ENCODE results near the gene SUCLA2. TPM values are rescaled to one million over a fixed set of nuclear protein-coding genes. Genes with fewer than 3 reads are reported as not detected.

SUCLA2 gene
- total RNA-seq = 25.8 TPM
- 10 to 100 TPM; 14.0 to 24.0 (median 17.1) TPM for polyA plus RNA-seq

DNA sequence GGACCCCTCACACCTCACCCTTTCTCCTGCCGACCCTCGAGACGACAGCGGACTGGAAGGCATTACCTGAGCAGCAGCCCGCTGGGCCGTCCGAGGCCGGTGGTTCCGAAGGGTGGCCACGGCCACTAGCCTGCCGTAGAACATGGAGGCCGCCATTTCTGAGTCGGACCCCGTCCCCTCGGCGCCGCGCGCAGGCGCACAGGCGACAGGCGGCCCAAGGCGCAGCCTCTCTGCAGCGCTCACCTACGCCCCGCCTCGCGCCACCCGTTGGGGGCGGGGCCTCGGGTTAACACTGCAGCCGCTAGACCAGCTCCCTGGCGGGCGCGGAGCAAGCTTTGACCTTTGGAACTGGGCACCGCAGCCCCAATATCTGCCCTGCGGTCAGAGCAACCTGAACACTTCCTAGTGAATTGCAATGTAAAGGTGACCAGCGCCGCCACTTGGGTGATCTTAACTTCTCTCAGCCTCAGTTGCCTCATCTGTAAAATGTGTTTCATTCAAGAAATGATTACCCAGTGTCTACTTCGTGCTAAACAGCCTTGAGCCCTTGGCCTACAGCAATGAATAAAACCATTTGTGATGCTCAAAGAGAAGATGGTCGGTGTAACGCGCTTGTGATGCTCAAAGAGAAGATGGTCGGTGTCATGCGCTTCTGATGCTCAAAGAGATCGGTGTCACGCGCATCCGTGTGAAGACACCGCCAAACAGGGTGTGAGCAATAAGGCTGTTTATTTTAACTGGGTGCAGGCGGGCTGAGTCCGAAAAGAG, at the start of gene SUCLA2:
Gene SUCLA2, minus strand, starts transcription at position 160 of the 768 bp plus-strand sequence. Its CDS starts 4 bp downstream, at position 156.
- peak within 1 kb of the TSS; percentile 90 for H3K4me3 ChIP-seq (ENCODE audit: low read depth, low read length)
- no peaks in the 10 kb centered on the region for H3K27me3 Mint-ChIP-seq
- peak within 1 kb of the TSS; percentile 76 to 96 (median 95) for H3K27ac Mint-ChIP-seq

DNA sequence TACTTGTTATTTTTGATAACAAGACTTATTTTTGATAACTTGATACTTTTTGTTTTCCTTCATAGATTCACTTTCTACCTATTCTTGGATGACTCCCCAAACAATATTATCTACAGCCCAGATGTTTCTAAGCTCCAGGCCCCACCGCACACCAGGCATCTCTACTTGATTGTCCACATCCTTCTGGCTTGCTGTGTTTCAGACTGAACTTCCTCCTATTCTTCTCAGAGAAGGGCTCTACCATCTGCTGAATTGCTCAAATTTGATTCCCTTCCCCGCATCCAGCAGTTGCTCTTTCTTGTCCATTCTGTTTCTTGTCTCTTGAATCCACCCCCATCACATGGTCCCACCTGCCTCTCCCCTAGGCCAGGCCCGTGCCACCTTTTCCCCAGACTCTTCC, 49.5 kb upstream of the SUCLA2 start:
- no peaks in the 10 kb centered on the region for H3K27me3 ChIP-seq (ENCODE audit: control insufficient read depth, insufficient read depth, low read length)
- H3K36me3 ChIP-seq (ENCODE audit: control insufficient read depth, insufficient read depth, low read length) = peaks cover 35% of the 10 kb centered on the region
- H3K27ac ChIP-seq (ENCODE audit: insufficient read depth, low read length, poor library complexity, severe bottlenecking) = no peak overlapping the region
- peaks cover 0 to 8% (median 3%) of the 10 kb centered on the region in 4 donors for H3K4me1 Mint-ChIP-seq
- H3K9me3 ChIP-seq (ENCODE audit: control insufficient read depth in 2 of 2, low read length in 2 of 2) = no peaks in the 10 kb centered on the region
- no peaks in the 10 kb centered on the region for H3K27me3 Mint-ChIP-seq
- DNase-seq = no peak
- no peak overlapping the region for H3K4me3 ChIP-seq (ENCODE audit: low read depth, low read length)
- H3K4me3 Mint-ChIP-seq = no peak overlapping the region
- H3K27ac Mint-ChIP-seq = no peak overlapping the region
- H3K4me1 ChIP-seq (ENCODE audit: control insufficient read depth, insufficient read depth, low read length, poor library complexity, severe bottlenecking) = no peaks in the 10 kb centered on the region
- H3K9me3 Mint-ChIP-seq = no peaks in the 10 kb centered on the region
- no peak for ATAC-seq (ENCODE audit: low read depth in 2 of 2)
- H3K36me3 Mint-ChIP-seq = peaks cover 32% of the 10 kb centered on the region

More for the DNA sequence above, at the start of gene SUCLA2:
- H3K36me3 Mint-ChIP-seq = peaks cover 7% of the 10 kb centered on the region
- peaks cover 0 to 1% (median 0%) of the 10 kb centered on the region in 7 donors for H3K9me3 Mint-ChIP-seq
- Histone ChIP-seq H3K9me3 (ENCODE audit: control insufficient read depth in 2 of 2, low read length in 2 of 2) (no peaks in the 10 kb centered on the region), H3K27ac (ENCODE audit: insufficient read depth, low read length, poor library complexity, severe bottlenecking) (peak within 1 kb of the TSS; percentile 66), H3K4me1 (ENCODE audit: control insufficient read depth, insufficient read depth, low read length, poor library complexity, severe bottlenecking) (peaks cover 21% of the 10 kb centered on the region), H3K27me3 (ENCODE audit: control insufficient read depth, insufficient read depth, low read length) (no peaks in the 10 kb centered on the region), H3K36me3 (ENCODE audit: control insufficient read depth, insufficient read depth, low read length) (peaks cover 5% of the 10 kb centered on the region)
- H3K4me1 Mint-ChIP-seq = peaks cover 19 to 42% (median 29%) of the 10 kb centered on the region in 4 donors
- H3K4me3 Mint-ChIP-seq = peak within 1 kb of the TSS; percentile 96 to 100 (median 98)
- ATAC-seq (ENCODE audit: low read depth in 2 of 2) (peak; percentile 98 to 99), DNase-seq (peak; percentile 82 to 93 (median 88))

DNA sequence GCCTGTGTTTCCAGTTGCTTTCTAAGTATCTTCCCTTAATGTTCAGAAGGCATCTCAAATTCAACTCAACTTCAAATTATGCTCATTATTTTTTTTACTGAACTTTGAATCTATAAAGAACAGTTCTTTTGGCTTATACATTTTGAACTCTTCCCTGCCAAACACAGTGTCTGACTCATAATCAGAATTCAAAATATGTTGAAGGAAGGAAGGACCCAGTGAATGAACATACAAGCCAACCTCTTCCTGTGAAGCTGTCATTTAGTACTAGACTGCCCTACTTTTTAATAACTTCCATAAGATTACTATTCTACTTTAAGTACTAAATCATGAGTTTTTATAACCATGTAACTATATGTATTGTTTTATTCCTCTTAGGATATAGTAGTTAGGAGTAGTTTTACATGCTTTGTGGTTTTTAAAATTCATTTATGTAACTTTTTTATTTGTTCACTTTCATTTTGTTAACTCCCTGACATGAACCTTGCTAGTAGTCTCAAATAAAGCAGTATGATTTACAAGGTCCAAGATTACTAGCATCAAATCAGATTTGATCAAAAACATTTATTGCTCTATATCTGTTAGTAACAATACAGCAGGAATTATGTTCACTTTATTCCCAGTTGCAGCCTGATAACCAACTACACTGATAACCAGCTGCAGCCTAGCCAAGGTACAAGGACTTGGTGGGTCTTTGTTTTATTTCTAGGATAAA, 42.9 kb upstream of the SUCLA2 start:
- peaks cover 11% of the 10 kb centered on the region for H3K36me3 ChIP-seq (ENCODE audit: control insufficient read depth, insufficient read depth, low read length)
- peaks cover 12% of the 10 kb centered on the region for H3K36me3 Mint-ChIP-seq

DNA sequence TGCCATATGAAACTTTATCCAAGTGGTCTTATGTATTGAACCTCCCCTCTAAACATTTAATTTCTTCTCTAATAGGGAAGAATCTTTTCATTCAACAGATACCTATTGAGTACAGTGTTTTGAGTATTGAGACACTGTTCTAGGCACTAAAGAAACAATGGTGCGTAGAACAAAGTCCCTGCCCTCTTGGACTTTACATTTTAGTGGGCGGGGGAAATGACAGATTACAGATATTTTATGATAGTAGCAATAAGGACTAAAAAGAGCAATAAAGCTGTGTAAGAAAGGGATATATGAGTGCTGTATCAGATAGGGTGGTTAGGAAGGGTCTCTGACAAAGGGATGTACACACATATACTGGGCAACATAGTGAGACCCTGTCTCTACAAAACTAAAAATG, 41.8 kb upstream of the SUCLA2 start:
- Histone ChIP-seq H3K9me3 (ENCODE audit: control insufficient read depth in 2 of 2, low read length in 2 of 2) (no peaks in the 10 kb centered on the region), H3K4me3 (ENCODE audit: low read depth, low read length) (peak overlapping the region; percentile 51), H3K27me3 (ENCODE audit: control insufficient read depth, insufficient read depth, low read length) (no peaks in the 10 kb centered on the region), H3K27ac (ENCODE audit: insufficient read depth, low read length, poor library complexity, severe bottlenecking) (peak overlapping the region; percentile 44), H3K4me1 (ENCODE audit: control insufficient read depth, insufficient read depth, low read length, poor library complexity, severe bottlenecking) (peaks cover 17% of the 10 kb centered on the region), H3K36me3 (ENCODE audit: control insufficient read depth, insufficient read depth, low read length) (peaks cover 6% of the 10 kb centered on the region)
- Mint-ChIP-seq H3K9me3 (no peaks in the 10 kb centered on the region), H3K4me1 (peaks cover 16 to 44% (median 27%) of the 10 kb centered on the region in 4 donors), H3K4me3 (peak overlapping the region in 2 of 4 donors; percentile 49 to 73), H3K36me3 (peaks cover 9% of the 10 kb centered on the region), H3K27me3 (no peaks in the 10 kb centered on the region), H3K27ac (peak overlapping the region; percentile 39 to 89 (median 75))
- DNase-seq (no peak), ATAC-seq (ENCODE audit: low read depth in 2 of 2) (no peak)

More for the DNA sequence above, 42.9 kb upstream of the SUCLA2 start:
- Histone ChIP-seq H3K4me3 (ENCODE audit: low read depth, low read length) (peak overlapping the region; percentile 51), H3K9me3 (ENCODE audit: control insufficient read depth in 2 of 2, low read length in 2 of 2) (no peaks in the 10 kb centered on the region), H3K4me1 (ENCODE audit: control insufficient read depth, insufficient read depth, low read length, poor library complexity, severe bottlenecking) (peaks cover 8% of the 10 kb centered on the region), H3K27ac (ENCODE audit: insufficient read depth, low read length, poor library complexity, severe bottlenecking) (peak overlapping the region; percentile 58), H3K27me3 (ENCODE audit: control insufficient read depth, insufficient read depth, low read length) (no peaks in the 10 kb centered on the region)
- Mint-ChIP-seq H3K27me3 (no peaks in the 10 kb centered on the region), H3K9me3 (no peaks in the 10 kb centered on the region), H3K4me3 (peak overlapping the region; percentile 3 to 66 (median 55)), H3K4me1 (peaks cover 16 to 33% (median 19%) of the 10 kb centered on the region in 4 donors), H3K27ac (peak overlapping the region; percentile 70 to 89 (median 80))
- ATAC-seq (ENCODE audit: low read depth in 2 of 2) (peak; percentile 69 to 84), DNase-seq (peak in 2 of 3 donors; percentile 8 to 72)

DNA sequence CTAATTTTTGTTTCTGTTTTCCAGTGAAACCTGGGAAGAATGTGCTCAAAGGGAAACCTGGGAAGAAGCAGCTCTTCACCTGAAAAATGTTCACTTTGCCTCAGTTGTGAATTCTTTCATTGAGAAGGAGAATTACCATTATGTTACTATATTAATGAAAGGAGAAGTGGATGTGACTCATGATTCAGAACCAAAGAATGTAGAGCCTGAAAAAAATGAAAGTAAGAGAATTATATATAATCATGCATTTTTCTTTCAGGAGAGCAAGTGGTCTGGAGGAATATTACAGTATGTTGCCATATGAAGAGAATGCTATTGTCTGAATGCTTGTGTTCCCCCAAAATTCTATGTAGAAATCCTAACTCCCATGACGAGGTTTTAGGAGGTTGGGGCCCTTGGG, 39.8 kb upstream of the SUCLA2 start:
- Histone ChIP-seq H3K36me3 (ENCODE audit: control insufficient read depth, insufficient read depth, low read length) (peaks cover 5% of the 10 kb centered on the region), H3K4me1 (ENCODE audit: control insufficient read depth, insufficient read depth, low read length, poor library complexity, severe bottlenecking) (peaks cover 25% of the 10 kb centered on the region), H3K9me3 (ENCODE audit: control insufficient read depth in 2 of 2, low read length in 2 of 2) (no peaks in the 10 kb centered on the region), H3K27me3 (ENCODE audit: control insufficient read depth, insufficient read depth, low read length) (no peaks in the 10 kb centered on the region), H3K27ac (ENCODE audit: insufficient read depth, low read length, poor library complexity, severe bottlenecking) (no peak overlapping the region), H3K4me3 (ENCODE audit: low read depth, low read length) (no peak overlapping the region)
- Mint-ChIP-seq H3K4me3 (no peak overlapping the region), H3K9me3 (no peaks in the 10 kb centered on the region), H3K36me3 (peaks cover 9% of the 10 kb centered on the region), H3K27ac (peak overlapping the region in 1 of 3 donors; percentile 72), H3K4me1 (peaks cover 21 to 59% (median 36%) of the 10 kb centered on the region in 4 donors), H3K27me3 (no peaks in the 10 kb centered on the region)
- no peak for DNase-seq
- no peak for ATAC-seq (ENCODE audit: low read depth in 2 of 2)

DNA sequence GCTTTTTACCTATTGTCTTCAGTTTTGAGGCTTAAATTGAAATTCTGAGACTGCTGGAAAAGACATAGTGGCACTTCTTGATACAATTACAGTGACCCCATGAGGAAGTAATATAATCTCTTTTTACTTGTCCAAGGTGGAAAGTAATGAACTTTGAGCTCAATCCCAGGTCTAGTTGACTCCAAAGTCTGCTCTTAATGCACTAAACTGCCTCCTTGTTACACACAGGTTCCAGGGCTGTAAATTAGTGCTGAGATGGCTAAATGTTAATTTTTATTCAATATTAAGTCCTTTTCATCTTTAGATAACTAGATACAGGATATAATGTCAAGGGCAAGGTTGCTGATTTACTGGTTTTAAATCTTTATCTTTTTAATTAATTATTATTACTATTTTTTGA, 39.0 kb upstream of the SUCLA2 start:
- H3K27me3 Mint-ChIP-seq = no peaks in the 10 kb centered on the region
- H3K27ac ChIP-seq (ENCODE audit: insufficient read depth, low read length, poor library complexity, severe bottlenecking) = no peak overlapping the region
- peaks cover 5% of the 10 kb centered on the region for H3K36me3 ChIP-seq (ENCODE audit: control insufficient read depth, insufficient read depth, low read length)
- no peaks in the 10 kb centered on the region for H3K9me3 Mint-ChIP-seq
- ATAC-seq (ENCODE audit: low read depth in 2 of 2) = no peak
- H3K4me1 ChIP-seq (ENCODE audit: control insufficient read depth, insufficient read depth, low read length, poor library complexity, severe bottlenecking) = peaks cover 25% of the 10 kb centered on the region
- peak overlapping the region in 2 of 3 donors; percentile 48 to 55 for H3K27ac Mint-ChIP-seq
- no peaks in the 10 kb centered on the region for H3K9me3 ChIP-seq (ENCODE audit: control insufficient read depth in 2 of 2, low read length in 2 of 2)
- peaks cover 10% of the 10 kb centered on the region for H3K36me3 Mint-ChIP-seq
- no peak overlapping the region for H3K4me3 ChIP-seq (ENCODE audit: low read depth, low read length)
- H3K4me1 Mint-ChIP-seq = peaks cover 21 to 60% (median 36%) of the 10 kb centered on the region in 4 donors
- H3K4me3 Mint-ChIP-seq = peak overlapping the region in 2 of 4 donors; percentile 21 to 81
- no peak for DNase-seq
- H3K27me3 ChIP-seq (ENCODE audit: control insufficient read depth, insufficient read depth, low read length) = no peaks in the 10 kb centered on the region

DNA sequence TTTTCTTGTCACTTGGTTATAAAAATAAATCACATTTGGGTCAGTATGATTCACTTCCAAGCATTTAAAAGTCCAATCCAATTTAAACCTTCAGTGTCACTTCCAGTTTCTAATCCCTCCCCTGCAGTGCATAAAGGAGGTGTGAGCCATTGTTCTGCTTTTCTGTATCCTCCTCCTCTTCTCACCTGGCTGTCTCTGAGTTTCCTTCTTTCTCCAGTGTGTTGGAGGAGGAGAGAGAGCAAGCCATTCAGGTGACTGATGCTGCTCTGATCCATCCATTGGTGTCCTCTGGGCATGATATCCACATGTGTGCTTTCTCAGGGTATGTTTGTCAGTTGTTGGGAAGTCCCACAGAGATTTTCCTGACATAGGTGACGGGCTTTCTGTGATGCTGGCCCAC, 37.7 kb upstream of the SUCLA2 start:
- H3K36me3 Mint-ChIP-seq = peaks cover 20% of the 10 kb centered on the region
- H3K27me3 Mint-ChIP-seq = no peaks in the 10 kb centered on the region
- Histone ChIP-seq H3K27ac (ENCODE audit: insufficient read depth, low read length, poor library complexity, severe bottlenecking) (peak overlapping the region; percentile 99), H3K9me3 (ENCODE audit: control insufficient read depth in 2 of 2, low read length in 2 of 2) (no peaks in the 10 kb centered on the region), H3K27me3 (ENCODE audit: control insufficient read depth, insufficient read depth, low read length) (no peaks in the 10 kb centered on the region), H3K36me3 (ENCODE audit: control insufficient read depth, insufficient read depth, low read length) (peaks cover 5% of the 10 kb centered on the region), H3K4me3 (ENCODE audit: low read depth, low read length) (peak overlapping the region; percentile 84), H3K4me1 (ENCODE audit: control insufficient read depth, insufficient read depth, low read length, poor library complexity, severe bottlenecking) (peaks cover 25% of the 10 kb centered on the region)
- peak overlapping the region; percentile 79 to 96 (median 94) for H3K4me3 Mint-ChIP-seq
- H3K4me1 Mint-ChIP-seq = peaks cover 16 to 56% (median 37%) of the 10 kb centered on the region in 4 donors
- peak overlapping the region; percentile 97 to 100 (median 98) for H3K27ac Mint-ChIP-seq
- ATAC-seq (ENCODE audit: low read depth in 2 of 2) = no peak
- DNase-seq = peak in 1 of 3 donors; percentile 12
- H3K9me3 Mint-ChIP-seq = no peaks in the 10 kb centered on the region

Data from CD4-positive, CD25-positive, alpha-beta regulatory T cell (primary cell).